GM12878 (cell line): ENCODE measurements around the gene CHRNB2. TPM values are rescaled to one million over a fixed set of nuclear protein-coding genes. Genes with fewer than 3 reads are reported as not detected.
A peak's percentile ranks its signal among the peaks of the same experiment; 100 is the strongest.

Experiments
- ATF3 ChIP-seq: IDR thresholded peaks from 2 replicates; pipeline ENCODE4 v1.6.1; 2011; ENCODE audit warnings: low read depth, mild to moderate bottlenecking, low read length, moderate library complexity, borderline replicate concordance; ENCODE audit errors: extremely low read depth
- BHLHE40 ChIP-seq, 2 experiments: fragments of 450-650 bp in 1 of 2; IDR thresholded peaks; 2 replicates each; pipeline ENCODE4 v1.6.1; 2011 to 2017; ENCODE audit warnings: low read depth in 2 of 2, borderline replicate concordance in 1 of 2, improper control_type of control experiment in 1 of 2, low read length in 1 of 2, mild to moderate bottlenecking in 1 of 2
- IKZF1 ChIP-seq: fragments of 450-650 bp; conservative IDR thresholded peaks from 2 replicates; pipeline ENCODE4 v1.6.1; 2017; ENCODE audit warnings: antibody characterized with exemption, mild to moderate bottlenecking
- IRF4 ChIP-seq: IDR thresholded peaks from 2 replicates; pipeline ENCODE4 v1.6.1; 2011; ENCODE audit warnings: low read depth, low read length
- PAX8 ChIP-seq: fragments of 450-650 bp; IDR thresholded peaks from 2 replicates; pipeline ENCODE4 v1.6.1; 2017; ENCODE audit warnings: mild to moderate bottlenecking, moderate library complexity
- RAD21 ChIP-seq: IDR thresholded peaks from 2 replicates; pipeline ENCODE4 v1.6.1; 2011; ENCODE audit warnings: mild to moderate bottlenecking, low read depth, low read length, moderate library complexity; ENCODE audit not compliant: insufficient read depth
- RAD51 ChIP-seq: fragments of 450-650 bp; IDR thresholded peaks from 2 replicates; pipeline ENCODE4 v1.6.1; 2016; ENCODE audit warnings: moderate library complexity, mild to moderate bottlenecking, inconsistent platforms
- YBX1 ChIP-seq: fragments of 450-650 bp; IDR thresholded peaks from 2 replicates; pipeline ENCODE4 v1.6.1; 2016; ENCODE audit warnings: antibody characterized with exemption
- ZBTB40 ChIP-seq: fragments of 450-650 bp; IDR thresholded peaks from 2 replicates; pipeline ENCODE4 v1.6.1; 2016; ENCODE audit warnings: mild to moderate bottlenecking, moderate library complexity, borderline replicate concordance
- ZNF274 ChIP-seq: IDR thresholded peaks from one replicate; pipeline ENCODE4 v1.8.0; 2011; ENCODE audit not compliant: insufficient read length, insufficient read depth
- ZNF592 ChIP-seq: fragments of 450-650 bp; IDR thresholded peaks from 2 replicates; pipeline ENCODE4 v1.6.1; 2017; ENCODE audit warnings: mild to moderate bottlenecking, moderate library complexity
- ZNF687 ChIP-seq: fragments of 450-650 bp; IDR thresholded peaks from 2 replicates; pipeline ENCODE4 v1.6.1; 2017; ENCODE audit warnings: mild to moderate bottlenecking, moderate library complexity
- ZZZ3 ChIP-seq: IDR thresholded peaks from 2 replicates; pipeline ENCODE4 v1.6.1; 2011; ENCODE audit warnings: low read depth; ENCODE audit not compliant: control insufficient read depth, insufficient read length
- polyA plus RNA-seq, 11 experiments: library from polyadenylated mRNA; depleted of rRNA in 4 of 11; unstranded in 6 of 11; stranded (reverse) in 5 of 11; fragments of >200 nt; fragmentation: Nextera tagmentation in 4 of 11; fragmentation: Illumina TruSeq in 1 of 11; extraction: Ambion mirVana in 4 of 11; extraction: Trizol in 1 of 11; gene quantifications; 1 replicate in 1 of 11; 2 replicates in 10 of 11; pipeline versions ENCODE4 v1.2.1 to v1.2.3, GENCODE V29; 2011 to 2016; ENCODE audit warnings: inconsistent platforms in 2 of 11, missing spikeins in 2 of 11, low read depth in 1 of 11
- total RNA-seq, 4 experiments: library from RNA; depleted of rRNA in 3 of 4; stranded (reverse); fragments of >200 nt in 3 of 4; fragmentation: Illumina TruSeq in 1 of 4; extraction: Trizol in 1 of 4; gene quantifications; 2 replicates each; pipeline versions ENCODE4 v1.2.1 to v1.2.3, GENCODE V29; 2013 to 2021

Gene CHRNB2
- total and polyA plus RNA-seq, 10 of the 15 experiments (the other 5 are each of a cell fraction or from before 2014, with no cell fraction given) = 0.01 to 0.11 (median 0.03) TPM; not detected in 6

GRCh38 chr1:154558720-154559465 is 8.7 kb upstream of the CHRNB2 start (continued):
- TF ChIP-seq ZNF592 (no peak), ZBTB40 (peak; percentile 62; the same call in 1 of the 2 replicates), BHLHE40 (IDR thresholded peaks at IDR 0.05; ENCODE audit: borderline replicate concordance in 1 of 2, low read depth in 2 of 2, low read length in 1 of 2) (peak; percentile 98 to 100), ZNF274 (no peak), PAX8 (no peak), IRF4 (no peak), ATF3 (peak; percentile 100), IKZF1 (peak; percentile 94), YBX1 (no peak), RAD21 (no peak), ZNF687 (peak; percentile 98), ZZZ3 (no peak), RAD51 (peak; percentile 100)
